K562 (cell line): Measurements from ENCODE around the gene MGP.

Experiments used
- ARNT ChIP-seq, 2 experiments: fragments of 450-650 bp; IDR thresholded peaks; 2 replicates each; pipeline ENCODE4 v1.6.1; 2016; ENCODE audit warnings: mild to moderate bottlenecking in 1 of 2
- C11orf30 ChIP-seq: fragments of 450-650 bp; IDR thresholded peaks from 2 replicates; pipeline ENCODE4 v1.6.1; 2016; ENCODE audit warnings: low read depth, mild to moderate bottlenecking
- CTCF ChIP-seq, 3 experiments: IDR thresholded peaks in 2 of 3; conservative IDR thresholded peaks in 1 of 3; 2 replicates each; pipeline ENCODE4 v1.5.1; 2011 to 2012; ENCODE audit warnings: low read length in 3 of 3, mild to moderate bottlenecking in 3 of 3, control low read depth in 2 of 3, improper control_type of control experiment in 1 of 3, inconsistent platforms in 1 of 3, low read depth in 1 of 3, mixed read lengths in 1 of 3, moderate library complexity in 1 of 3; ENCODE audit not compliant: insufficient read depth in 2 of 3
- FOXK2 ChIP-seq, 2 experiments: fragments of 450-650 bp; IDR thresholded peaks in 1 of 2; conservative IDR thresholded peaks in 1 of 2; 2 replicates each; pipeline ENCODE4 v1.6.1; 2016; ENCODE audit warnings: low read depth in 2 of 2, mild to moderate bottlenecking in 1 of 2
- L3MBTL2 ChIP-seq: fragments of 450-650 bp; IDR thresholded peaks from 2 replicates; pipeline ENCODE4 v1.6.1; 2016; ENCODE audit warnings: mild to moderate bottlenecking, moderate library complexity
- NBN ChIP-seq: fragments of 450-650 bp; IDR thresholded peaks from 2 replicates; pipeline ENCODE4 v1.6.1; 2016; ENCODE audit warnings: low read depth, mild to moderate bottlenecking
- POLR2A ChIP-seq: fragments of 450-650 bp; conservative IDR thresholded peaks from 2 replicates; pipeline ENCODE4 v1.6.1; 2016
- PTBP1 ChIP-seq: fragments of 200-400 bp; formaldehyde crosslinking; IDR thresholded peaks from 2 replicates; pipeline ENCODE4 v1.6.1; 2017; ENCODE audit warnings: low read depth, low read length
- SMC3 ChIP-seq: conservative IDR thresholded peaks from 2 replicates; pipeline ENCODE4 v1.6.1; 2011; ENCODE audit warnings: low read depth, low read length, improper control_type of control experiment; ENCODE audit not compliant: insufficient read depth
- TCF7L2 ChIP-seq: fragments of 150-350 bp; IDR thresholded peaks from 2 replicates; pipeline ENCODE4 v1.6.1; 2016; ENCODE audit warnings: low read depth, mild to moderate bottlenecking, low read length, moderate library complexity
- ZNF76 ChIP-seq: fragments of 250-450 bp; sonication (Bioruptor Pico); IDR thresholded peaks from 2 replicates; pipeline ENCODE4 v1.4.0; 2020; ENCODE audit warnings: mild to moderate bottlenecking, moderate library complexity, borderline replicate concordance
- TF ChIP-seq, protein P1 (sequence below): fragments of 250-450 bp; sonication (Bioruptor Pico); IDR thresholded peaks from 2 replicates; pipeline ENCODE4 v1.5.0; 2020; ENCODE audit warnings: mild to moderate bottlenecking

DNA sequence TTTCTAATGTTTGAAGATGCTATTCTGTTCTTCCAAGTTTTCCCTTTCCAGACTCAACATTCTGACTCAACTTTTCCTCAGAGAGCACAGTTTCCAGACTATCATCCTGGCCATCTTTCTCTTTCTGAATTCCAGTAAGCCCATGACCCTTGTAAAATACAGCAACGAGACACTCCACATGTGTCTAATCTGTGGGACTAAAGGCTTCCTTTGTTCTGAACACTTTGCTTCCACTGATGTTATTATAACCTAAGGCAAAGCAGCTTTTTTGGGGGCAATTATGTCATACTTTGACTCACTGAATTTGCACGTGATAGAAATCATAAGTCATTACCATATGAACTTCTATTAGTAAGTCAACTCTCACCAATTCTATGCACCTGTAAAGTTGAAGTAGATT is 36.0 kb downstream of the MGP start:
- TF ChIP-seq ARNT (IDR thresholded peaks at IDR 0.05) (no peak), CTCF (IDR thresholded peaks at IDR 0.05 in 2 of 3, conservative IDR thresholded peaks at IDR 0.05 in 1 of 3; ENCODE audit: insufficient read depth in 2 of 3, low read depth in 1 of 3, low read length in 3 of 3) (no peak), PTBP1 (no peak), C11orf30 (no peak), SMC3 (no peak), FOXK2 (conservative IDR thresholded peaks at IDR 0.05 in 1 of 2, IDR thresholded peaks at IDR 0.05 in 1 of 2; ENCODE audit: low read depth in 2 of 2) (no peak), TCF7L2 (no peak), NBN (no peak), ZNF76 (no peak), L3MBTL2 (no peak), POLR2A (no peak)
- TF ChIP-seq, protein P1, sequence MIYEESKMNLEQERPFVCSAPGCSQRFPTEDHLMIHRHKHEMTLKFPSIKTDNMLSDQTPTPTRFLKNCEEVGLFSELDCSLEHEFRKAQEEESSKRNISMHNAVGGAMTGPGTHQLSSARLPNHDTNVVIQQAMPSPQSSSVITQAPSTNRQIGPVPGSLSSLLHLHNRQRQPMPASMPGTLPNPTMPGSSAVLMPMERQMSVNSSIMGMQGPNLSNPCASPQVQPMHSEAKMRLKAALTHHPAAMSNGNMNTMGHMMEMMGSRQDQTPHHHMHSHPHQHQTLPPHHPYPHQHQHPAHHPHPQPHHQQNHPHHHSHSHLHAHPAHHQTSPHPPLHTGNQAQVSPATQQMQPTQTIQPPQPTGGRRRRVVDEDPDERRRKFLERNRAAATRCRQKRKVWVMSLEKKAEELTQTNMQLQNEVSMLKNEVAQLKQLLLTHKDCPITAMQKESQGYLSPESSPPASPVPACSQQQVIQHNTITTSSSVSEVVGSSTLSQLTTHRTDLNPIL: no peak
